HEK293T (cell line): Measurements from ENCODE around the gene L1CAM.

Experiments
- ARNT ChIP-seq: fragments of 450-650 bp; IDR thresholded peaks from 2 replicates; pipeline ENCODE4 v1.6.1; 2017; ENCODE audit warnings: mild to moderate bottlenecking
- BHLHE40 ChIP-seq: fragments of 450-650 bp; IDR thresholded peaks from 2 replicates; pipeline ENCODE4 v1.6.1; 2016; ENCODE audit warnings: mild to moderate bottlenecking, moderate library complexity, borderline replicate concordance
- ELF4 ChIP-seq: fragments of 450-650 bp; IDR thresholded peaks from 2 replicates; pipeline ENCODE4 v1.6.1; 2017; ENCODE audit warnings: antibody characterized with exemption
- FOXA1 ChIP-seq: fragments of 450-650 bp; IDR thresholded peaks from 2 replicates; pipeline ENCODE4 v1.6.1; 2016; ENCODE audit warnings: mild to moderate bottlenecking
- L3MBTL2 ChIP-seq: fragments of 450-650 bp; conservative IDR thresholded peaks from 2 replicates; pipeline ENCODE4 v1.6.1; 2016; ENCODE audit warnings: mild to moderate bottlenecking
- LEF1 ChIP-seq: fragments of 450-650 bp; IDR thresholded peaks from 2 replicates; pipeline ENCODE4 v1.6.1; 2017; ENCODE audit warnings: mild to moderate bottlenecking, borderline replicate concordance
- NFRKB ChIP-seq: fragments of 450-650 bp; IDR thresholded peaks from 2 replicates; pipeline ENCODE4 v1.6.1; 2016; ENCODE audit warnings: mild to moderate bottlenecking, moderate library complexity
- SP1 ChIP-seq: fragments of 450-650 bp; IDR thresholded peaks from 2 replicates; pipeline ENCODE4 v1.6.1; 2017
- SUZ12 ChIP-seq: fragments of 450-650 bp; IDR thresholded peaks from 2 replicates; pipeline ENCODE4 v1.6.1; 2016; ENCODE audit warnings: mild to moderate bottlenecking
- ZNF384 ChIP-seq: fragments of 450-650 bp; IDR thresholded peaks from 2 replicates; pipeline ENCODE4 v1.6.1; 2016
- TF ChIP-seq, protein P1 (sequence below): fragments of 450-650 bp; IDR thresholded peaks from 2 replicates; pipeline ENCODE4 v1.6.1; 2016

DNA sequence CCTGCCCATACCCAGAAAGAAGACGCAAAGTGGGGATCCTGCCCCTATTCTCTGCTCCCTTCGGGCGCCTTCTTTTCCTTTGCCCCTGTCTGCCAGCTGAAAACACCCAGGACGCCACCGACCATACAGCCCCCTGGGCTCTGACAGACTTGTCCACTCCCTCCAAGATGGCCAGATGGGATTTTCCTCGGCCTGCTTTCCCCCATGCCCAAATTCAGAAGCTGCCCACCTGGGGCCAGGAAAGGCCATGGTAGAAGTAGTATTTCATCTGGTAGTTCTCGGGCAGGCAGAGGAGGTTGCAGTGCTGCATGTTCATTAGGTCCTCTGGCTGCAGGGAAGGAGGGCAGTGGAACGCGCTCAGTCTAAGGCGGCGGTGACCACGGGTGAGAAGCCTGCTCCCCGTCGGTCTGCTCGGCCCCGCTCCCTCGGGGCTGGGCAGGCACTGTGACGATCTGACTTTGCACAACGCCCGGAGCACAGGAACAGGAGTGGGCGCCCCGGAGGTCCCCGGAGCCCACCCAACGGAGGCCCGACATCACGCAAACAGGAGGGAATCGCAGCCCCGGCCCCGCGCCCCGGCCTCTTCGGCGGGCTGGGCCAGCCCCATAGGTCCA is 48.3 kb upstream of the L1CAM start:
- TF ChIP-seq SP1 (no peak), LEF1 (no peak), SUZ12 (no peak), ELF4 (no peak), BHLHE40 (no peak), FOXA1 (no peak), NFRKB (no peak), ARNT (no peak), L3MBTL2 (no peak), ZNF384 (no peak)
- TF ChIP-seq, protein P1, sequence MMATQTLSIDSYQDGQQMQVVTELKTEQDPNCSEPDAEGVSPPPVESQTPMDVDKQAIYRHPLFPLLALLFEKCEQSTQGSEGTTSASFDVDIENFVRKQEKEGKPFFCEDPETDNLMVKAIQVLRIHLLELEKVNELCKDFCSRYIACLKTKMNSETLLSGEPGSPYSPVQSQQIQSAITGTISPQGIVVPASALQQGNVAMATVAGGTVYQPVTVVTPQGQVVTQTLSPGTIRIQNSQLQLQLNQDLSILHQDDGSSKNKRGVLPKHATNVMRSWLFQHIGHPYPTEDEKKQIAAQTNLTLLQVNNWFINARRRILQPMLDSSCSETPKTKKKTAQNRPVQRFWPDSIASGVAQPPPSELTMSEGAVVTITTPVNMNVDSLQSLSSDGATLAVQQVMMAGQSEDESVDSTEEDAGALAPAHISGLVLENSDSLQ: no peak
